ENCODE measurements around the gene GLG1.
"Not testable (repeated sequence)": the region's sequence is repeated elsewhere in the genome, so short reads cannot be mapped to it uniquely, and the experiment has no call there.

GLG1 gene

GRCh38 chr16:74542911-74543578 lies 63.9 kb downstream of the GLG1 start:
- DNase-seq (ENCODE audit: low read depth in 4 of 4, low spot score in 1 of 4), result not testable (repeated sequence)

- DNase-seq (ENCODE audit: low read depth in 4 of 4, low spot score in 1 of 4), result not testable (repeated sequence)
These were observed 66.3 kb downstream of the GLG1 start for GRCh38 chr16:74540663-74541062.

- not testable (repeated sequence) for DNase-seq (ENCODE audit: low read depth in 4 of 4, low spot score in 1 of 4)
These were observed 68.1 kb downstream of the GLG1 start for GRCh38 chr16:74538801-74539200.

- not testable (repeated sequence) for DNase-seq (ENCODE audit: low read depth in 4 of 4, low spot score in 1 of 4)
These were observed 69.2 kb downstream of the GLG1 start for GRCh38 chr16:74537746-74538145.

GRCh38 chr16:74534650-74535049 lies 72.3 kb downstream of the GLG1 start:
- not testable (repeated sequence) for DNase-seq (ENCODE audit: low read depth in 4 of 4, low spot score in 1 of 4)

GRCh38 chr16:74524926-74525325 lies 82.0 kb downstream of the GLG1 start:
- no peak for DNase-seq (ENCODE audit: low read depth in 4 of 4, low spot score in 1 of 4)

GRCh38 chr16:74524117-74524516 lies 82.8 kb downstream of the GLG1 start:
- no peak for DNase-seq (ENCODE audit: low read depth in 4 of 4, low spot score in 1 of 4)

GRCh38 chr16:74523706-74524105 lies 83.2 kb downstream of the GLG1 start:
- DNase-seq (ENCODE audit: low read depth in 4 of 4, low spot score in 1 of 4), result not testable (repeated sequence)

- DNase-seq (ENCODE audit: low read depth in 4 of 4, low spot score in 1 of 4), result no peak
These were observed 84.8 kb downstream of the GLG1 start for GRCh38 chr16:74522160-74522559.

GRCh38 chr16:74521691-74522090 lies 85.2 kb downstream of the GLG1 start:
- DNase-seq (ENCODE audit: low read depth in 4 of 4, low spot score in 1 of 4), result no peak

GRCh38 chr16:74518934-74519333 lies 88.0 kb downstream of the GLG1 start:
- not testable (repeated sequence) for DNase-seq (ENCODE audit: low read depth in 4 of 4, low spot score in 1 of 4)

GRCh38 chr16:74511961-74512360 lies 95.0 kb downstream of the GLG1 start:
- DNase-seq (ENCODE audit: low read depth in 4 of 4, low spot score in 1 of 4), result no peak

- DNase-seq (ENCODE audit: low read depth in 4 of 4, low spot score in 1 of 4), result no peak
These were observed 101.9 kb downstream of the GLG1 start for GRCh38 chr16:74505011-74505410.

GRCh38 chr16:74503412-74503811 lies 103.5 kb downstream of the GLG1 start:
- no peak for DNase-seq (ENCODE audit: low read depth in 4 of 4, low spot score in 1 of 4)

GRCh38 chr16:74501484-74502478 lies 105.1 kb downstream of the GLG1 start:
- no peak for DNase-seq (ENCODE audit: low read depth in 4 of 4, low spot score in 1 of 4)

GRCh38 chr16:74500907-74501306 lies 106.0 kb downstream of the GLG1 start:
- no peak for DNase-seq (ENCODE audit: low read depth in 4 of 4, low spot score in 1 of 4)

GRCh38 chr16:74499114-74499513 lies 107.8 kb downstream of the GLG1 start:
- no peak for DNase-seq (ENCODE audit: low read depth in 4 of 4, low spot score in 1 of 4)

- DNase-seq (ENCODE audit: low read depth in 4 of 4, low spot score in 1 of 4), result no peak
These were observed 109.2 kb downstream of the GLG1 start for GRCh38 chr16:74497761-74498160.

GRCh38 chr16:74496054-74496453 lies 110.9 kb downstream of the GLG1 start:
- no peak for DNase-seq (ENCODE audit: low read depth in 4 of 4, low spot score in 1 of 4)

- DNase-seq (ENCODE audit: low read depth in 4 of 4, low spot score in 1 of 4), result no peak
These were observed 113.9 kb downstream of the GLG1 start for GRCh38 chr16:74492976-74493375.

- DNase-seq (ENCODE audit: low read depth in 4 of 4, low spot score in 1 of 4), result no peak
These were observed 119.0 kb downstream of the GLG1 start for GRCh38 chr16:74487634-74488495.
